KMS-11 (cell line): ENCODE data around the gene APOA4.

Experiments used
- H2AFZ ChIP-seq: fragments of 200-600 bp; sonication (generic); 2 replicates; pipeline ENCODE4 v1.6.1; 2016; ENCODE audit warnings: antibody characterized with exemption, mixed run types, low read depth
- H3K27ac ChIP-seq: fragments of 200-600 bp; sonication (generic); 2 replicates; pipeline ENCODE4 v1.6.1; 2016; ENCODE audit warnings: mild to moderate bottlenecking, mixed run types
- H3K27me3 ChIP-seq: fragments of 200-600 bp; sonication (generic); 2 replicates; pipeline ENCODE4 v1.6.1; 2017; ENCODE audit warnings: mild to moderate bottlenecking, low read depth, mixed run types, moderate library complexity; ENCODE audit not compliant: insufficient read depth
- H3K36me3 ChIP-seq: fragments of 200-600 bp; sonication (generic); 2 replicates; pipeline ENCODE4 v1.6.1; 2017; ENCODE audit warnings: mild to moderate bottlenecking, mixed run types; ENCODE audit not compliant: insufficient read depth
- H3K4me1 ChIP-seq: fragments of 200-600 bp; sonication (generic); 2 replicates; pipeline ENCODE4 v1.6.1; 2016; ENCODE audit warnings: mild to moderate bottlenecking, low read depth, mixed run types; ENCODE audit not compliant: poor library complexity, severe bottlenecking
- H3K4me2 ChIP-seq: fragments of 200-600 bp; sonication (generic); 2 replicates; pipeline ENCODE4 v1.7.0; 2016; ENCODE audit warnings: mild to moderate bottlenecking, mixed run types
- H3K4me3 ChIP-seq: fragments of 200-600 bp; sonication (generic); IDR thresholded peaks from 2 replicates; pipeline ENCODE4 v1.6.1; 2017; ENCODE audit warnings: low read depth, low read length, mixed read lengths; ENCODE audit not compliant: insufficient read depth
- H3K79me2 ChIP-seq: fragments of 200-600 bp; sonication (generic); 2 replicates; pipeline ENCODE4 v1.6.1; 2016; ENCODE audit warnings: low read depth, mixed run types; ENCODE audit not compliant: insufficient read depth
- H3K9ac ChIP-seq: fragments of 200-600 bp; sonication (generic); 2 replicates; pipeline ENCODE4 v1.6.1; 2016; ENCODE audit warnings: mild to moderate bottlenecking, mixed run types
- H4K20me1 ChIP-seq: fragments of 200-600 bp; sonication (generic); 2 replicates; pipeline ENCODE4 v1.6.1; 2016; ENCODE audit warnings: mild to moderate bottlenecking, mixed run types; ENCODE audit not compliant: insufficient read depth
- TF ChIP-seq, protein P1 (sequence below): fragments of 200-600 bp; sonication (generic); conservative IDR thresholded peaks from 2 replicates; pipeline ENCODE4 v1.6.1; 2017; ENCODE audit warnings: low read depth, mild to moderate bottlenecking, antibody characterized with exemption, low read length, moderate library complexity, mixed read lengths

APOA4 gene

DNA sequence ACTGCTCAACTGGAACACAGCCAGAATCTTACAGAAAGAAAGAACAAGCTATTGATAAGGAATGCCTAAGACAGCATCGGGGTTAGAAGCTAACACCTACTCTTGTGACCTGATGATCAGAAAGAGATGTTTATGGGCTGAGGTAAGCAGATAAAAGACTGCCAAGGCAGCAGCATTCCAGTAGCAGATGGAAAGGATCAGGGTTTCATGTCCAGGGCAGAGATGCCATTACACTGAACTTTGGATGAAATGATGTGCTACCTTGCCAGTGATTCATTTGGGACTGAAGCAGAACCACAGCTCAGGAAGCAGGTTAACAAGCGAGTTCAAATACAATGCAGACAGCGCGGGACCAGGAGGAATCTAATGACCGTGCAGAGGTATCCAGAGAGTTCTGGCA lies 41.4 kb upstream of the APOA4 start:
- H3K4me2 ChIP-seq = no peak overlapping the region
- TF ChIP-seq, protein P1, sequence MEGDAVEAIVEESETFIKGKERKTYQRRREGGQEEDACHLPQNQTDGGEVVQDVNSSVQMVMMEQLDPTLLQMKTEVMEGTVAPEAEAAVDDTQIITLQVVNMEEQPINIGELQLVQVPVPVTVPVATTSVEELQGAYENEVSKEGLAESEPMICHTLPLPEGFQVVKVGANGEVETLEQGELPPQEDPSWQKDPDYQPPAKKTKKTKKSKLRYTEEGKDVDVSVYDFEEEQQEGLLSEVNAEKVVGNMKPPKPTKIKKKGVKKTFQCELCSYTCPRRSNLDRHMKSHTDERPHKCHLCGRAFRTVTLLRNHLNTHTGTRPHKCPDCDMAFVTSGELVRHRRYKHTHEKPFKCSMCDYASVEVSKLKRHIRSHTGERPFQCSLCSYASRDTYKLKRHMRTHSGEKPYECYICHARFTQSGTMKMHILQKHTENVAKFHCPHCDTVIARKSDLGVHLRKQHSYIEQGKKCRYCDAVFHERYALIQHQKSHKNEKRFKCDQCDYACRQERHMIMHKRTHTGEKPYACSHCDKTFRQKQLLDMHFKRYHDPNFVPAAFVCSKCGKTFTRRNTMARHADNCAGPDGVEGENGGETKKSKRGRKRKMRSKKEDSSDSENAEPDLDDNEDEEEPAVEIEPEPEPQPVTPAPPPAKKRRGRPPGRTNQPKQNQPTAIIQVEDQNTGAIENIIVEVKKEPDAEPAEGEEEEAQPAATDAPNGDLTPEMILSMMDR = no peak
- no peak overlapping the region for H3K27ac ChIP-seq
- no peak overlapping the region for H3K4me3 ChIP-seq
- H3K4me1 ChIP-seq = no peaks in the 10 kb centered on the region
- no peak overlapping the region for H2AFZ ChIP-seq
- no peaks in the 10 kb centered on the region for H3K79me2 ChIP-seq
- no peaks in the 10 kb centered on the region for H4K20me1 ChIP-seq
- no peaks in the 10 kb centered on the region for H3K36me3 ChIP-seq
- H3K9ac ChIP-seq = no peak overlapping the region
- no peaks in the 10 kb centered on the region for H3K27me3 ChIP-seq

DNA sequence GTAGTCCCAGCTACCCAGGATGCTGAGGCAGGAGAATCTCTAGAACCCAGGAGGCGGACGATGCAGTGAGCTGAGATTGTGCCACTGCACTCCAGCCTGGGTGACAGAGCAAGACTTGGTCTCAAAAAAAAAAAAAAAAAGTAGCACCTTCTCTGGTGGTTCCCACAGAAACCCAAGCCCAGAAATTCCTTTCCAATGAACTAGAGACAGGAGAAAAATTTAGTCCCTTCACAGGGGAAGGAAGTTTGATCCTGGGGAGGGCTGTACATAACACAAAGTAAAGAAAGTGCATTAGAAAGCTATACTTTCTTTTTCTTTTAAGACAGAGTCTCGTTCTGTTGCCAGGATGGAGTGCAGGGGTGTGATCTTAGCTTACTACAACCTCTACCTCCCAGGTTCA lies 39.8 kb upstream of the APOA4 start:
- TF ChIP-seq, protein P1 = no peak

DNA sequence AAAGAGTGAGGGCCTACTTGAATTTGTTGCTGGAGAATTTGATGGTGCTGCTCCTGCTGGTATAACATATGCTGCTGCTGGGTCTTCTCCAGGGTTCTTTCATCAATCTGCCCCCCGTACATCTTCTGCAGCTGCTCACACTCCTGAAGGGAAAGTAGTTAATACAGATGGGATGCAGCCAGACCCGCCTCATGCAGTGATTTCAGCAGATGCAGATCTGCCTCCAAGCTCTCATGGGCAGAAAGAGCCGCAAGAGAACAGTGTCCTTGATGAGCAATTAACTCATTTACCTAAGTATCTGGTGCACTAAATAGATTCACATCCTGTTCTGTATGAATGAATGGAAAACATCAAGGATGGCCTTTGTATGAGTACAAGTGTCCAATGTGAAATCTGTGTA lies 39.1 kb upstream of the APOA4 start:
- no peak overlapping the region for H3K9ac ChIP-seq
- no peaks in the 10 kb centered on the region for H4K20me1 ChIP-seq
- H3K4me3 ChIP-seq = no peak overlapping the region
- H3K4me1 ChIP-seq = no peaks in the 10 kb centered on the region
- H3K79me2 ChIP-seq = no peaks in the 10 kb centered on the region
- H3K4me2 ChIP-seq = no peak overlapping the region
- no peak overlapping the region for H2AFZ ChIP-seq
- TF ChIP-seq, protein P1 = no peak
- no peaks in the 10 kb centered on the region for H3K27me3 ChIP-seq
- H3K36me3 ChIP-seq = no peaks in the 10 kb centered on the region
- H3K27ac ChIP-seq = no peak overlapping the region

More for the DNA sequence above, 39.8 kb upstream of the APOA4 start:
- Histone ChIP-seq H3K27me3 (no peaks in the 10 kb centered on the region), H3K4me1 (no peaks in the 10 kb centered on the region), H3K36me3 (no peaks in the 10 kb centered on the region), H3K4me2 (no peak overlapping the region), H3K79me2 (no peaks in the 10 kb centered on the region), H4K20me1 (no peaks in the 10 kb centered on the region), H3K4me3 (no peak overlapping the region), H3K9ac (no peak overlapping the region), H3K27ac (no peak overlapping the region), H2AFZ (no peak overlapping the region)

DNA sequence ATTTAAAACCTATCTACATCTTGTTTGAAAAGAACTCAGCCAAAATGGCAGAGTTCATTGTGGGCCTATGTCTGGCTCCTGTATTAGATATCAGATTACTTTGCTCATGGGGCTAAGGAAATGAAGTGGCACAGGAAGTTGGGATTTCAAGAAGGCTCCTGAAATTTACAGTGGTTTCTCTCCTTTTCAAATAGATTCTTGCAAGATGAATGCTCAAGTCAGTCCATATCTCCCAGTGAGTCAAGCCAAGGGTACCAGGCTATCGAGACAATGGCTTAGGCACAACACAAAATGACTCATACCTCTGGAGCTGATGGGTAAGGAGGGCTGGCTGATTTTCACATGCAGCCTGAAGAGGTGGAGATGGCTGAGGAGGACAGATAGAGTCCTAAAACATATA lies 38.4 kb upstream of the APOA4 start:
- no peak overlapping the region for H3K4me3 ChIP-seq
- H3K79me2 ChIP-seq = no peaks in the 10 kb centered on the region
- H2AFZ ChIP-seq = no peak overlapping the region
- no peak overlapping the region for H3K4me2 ChIP-seq
- no peak overlapping the region for H3K9ac ChIP-seq
- H3K4me1 ChIP-seq = no peaks in the 10 kb centered on the region
- no peaks in the 10 kb centered on the region for H3K27me3 ChIP-seq
- TF ChIP-seq, protein P1 = no peak
- H3K36me3 ChIP-seq = no peaks in the 10 kb centered on the region
- H4K20me1 ChIP-seq = no peaks in the 10 kb centered on the region
- no peak overlapping the region for H3K27ac ChIP-seq

DNA sequence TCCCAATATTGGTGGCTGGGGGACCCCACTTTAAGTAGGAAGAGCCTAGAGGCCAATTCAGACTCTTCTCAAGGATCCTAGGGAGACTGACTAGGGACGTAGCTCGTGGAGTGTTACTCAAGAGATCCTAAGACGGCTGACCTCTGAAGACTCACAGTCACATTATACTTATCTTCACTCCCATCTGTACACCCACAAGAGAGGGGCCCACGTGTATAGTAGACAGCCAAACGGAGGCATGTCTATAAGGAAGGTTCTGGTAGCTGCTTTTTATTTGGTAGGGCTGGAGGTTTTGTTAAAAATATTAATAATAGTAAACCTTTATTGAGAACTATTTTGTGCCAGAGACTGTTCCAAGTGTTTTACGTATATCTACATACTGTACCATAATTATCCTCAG lies 37.2 kb upstream of the APOA4 start:
- peaks cover 1% of the 10 kb centered on the region for H3K4me1 ChIP-seq
- H2AFZ ChIP-seq = no peak overlapping the region
- TF ChIP-seq, protein P1 = no peak
- H3K79me2 ChIP-seq = no peaks in the 10 kb centered on the region
- no peak overlapping the region for H3K4me3 ChIP-seq
- no peak overlapping the region for H3K4me2 ChIP-seq
- no peaks in the 10 kb centered on the region for H4K20me1 ChIP-seq
- no peaks in the 10 kb centered on the region for H3K27me3 ChIP-seq
- no peaks in the 10 kb centered on the region for H3K36me3 ChIP-seq
- no peak overlapping the region for H3K27ac ChIP-seq
- no peak overlapping the region for H3K9ac ChIP-seq
